ENCODE data around the gene KCNK4. TPM values are rescaled to one million over a fixed set of nuclear protein-coding genes. Genes with fewer than 3 reads are reported as not detected.

KCNK4 gene
- total RNA-seq, 1 experiment from 2014 or later, result not detected

- H3K9me3 ChIP-seq (replicated peaks), result no peaks in the 10 kb centered on the region
- no peak for DNase-seq (ENCODE audit: low read depth in 1 of 2, low spot score in 2 of 2)
- no peak overlapping the region for H3K27ac ChIP-seq
Observed at GRCh38 chr11:64347193-64347867, 56.2 kb downstream of the KCNK4 start.

GRCh38 chr11:64348383-64349024, 57.4 kb downstream of the KCNK4 start:
- no peak for DNase-seq (ENCODE audit: low read depth in 1 of 2, low spot score in 2 of 2)
- no peak overlapping the region for H3K27ac ChIP-seq
- no peaks in the 10 kb centered on the region for H3K36me3 ChIP-seq
- H3K4me1 ChIP-seq (replicated peaks), result no peaks in the 10 kb centered on the region
- no peaks in the 10 kb centered on the region for H3K9me3 ChIP-seq (replicated peaks)
- H3K4me3 ChIP-seq, result no peak overlapping the region
- peaks cover 18% of the 10 kb centered on the region for H3K27me3 ChIP-seq (replicated peaks)

More at GRCh38 chr11:64347193-64347867, 56.2 kb downstream of the KCNK4 start:
- peaks cover 7% of the 10 kb centered on the region; the same call in 1 of the 2 replicates for H3K27me3 ChIP-seq (replicated peaks)
- peaks cover 2% of the 10 kb centered on the region for H3K4me1 ChIP-seq (replicated peaks)
- no peak overlapping the region for H3K4me3 ChIP-seq
- no peaks in the 10 kb centered on the region for H3K36me3 ChIP-seq

GRCh38 chr11:64349025-64349387, 57.9 kb downstream of the KCNK4 start:
- Histone ChIP-seq H3K4me3 (no peak overlapping the region), H3K27me3 (replicated peaks) (peaks cover 23% of the 10 kb centered on the region), H3K27ac (no peak overlapping the region), H3K36me3 (no peaks in the 10 kb centered on the region), H3K9me3 (replicated peaks) (no peaks in the 10 kb centered on the region), H3K4me1 (replicated peaks) (no peaks in the 10 kb centered on the region)
- no peak for DNase-seq (ENCODE audit: low read depth in 1 of 2, low spot score in 2 of 2)

GRCh38 chr11:64349404-64349803, 58.3 kb downstream of the KCNK4 start:
- H3K36me3 ChIP-seq, result no peaks in the 10 kb centered on the region
- H3K27me3 ChIP-seq (replicated peaks), result peaks cover 24% of the 10 kb centered on the region
- H3K9me3 ChIP-seq (replicated peaks), result no peaks in the 10 kb centered on the region
- no peak overlapping the region for H3K27ac ChIP-seq
- H3K4me1 ChIP-seq (replicated peaks), result no peaks in the 10 kb centered on the region
- no peak for DNase-seq (ENCODE audit: low read depth in 1 of 2, low spot score in 2 of 2)
- H3K4me3 ChIP-seq, result no peak overlapping the region

Other genes with a start within 250 kb of the KCNK4 start
- gene MACROD1, start 125.2 kb upstream of the KCNK4 start, total RNA-seq (2014; rRNA removed; shearing (Covaris generic)), result 17.6 and 22.6 TPM in 2 replicates
- 402 and 488 TPM in 2 replicates for gene STIP1, start 105.1 kb upstream of the KCNK4 start, total RNA-seq (2014; rRNA removed; shearing (Covaris generic))
- 0.84 TPM in 1 of 2 replicates, not detected in the other for gene FERMT3, start 84.6 kb upstream of the KCNK4 start, total RNA-seq (2014; rRNA removed; shearing (Covaris generic))
- 49.4 and 50.2 TPM in 2 replicates for gene TRPT1, start 65.1 kb upstream of the KCNK4 start, total RNA-seq (2014; rRNA removed; shearing (Covaris generic))
- 81.5 and 152 TPM in 2 replicates for gene NUDT22, start 65.0 kb upstream of the KCNK4 start, total RNA-seq (2014; rRNA removed; shearing (Covaris generic))
- gene DNAJC4, start 60.8 kb upstream of the KCNK4 start, total RNA-seq (2014; rRNA removed; shearing (Covaris generic)), result 2.7 and 11.9 TPM in 2 replicates
- 13.0 and 17.2 TPM in 2 replicates for gene VEGFB, start 56.7 kb upstream of the KCNK4 start, total RNA-seq (2014; rRNA removed; shearing (Covaris generic))
- 73.4 and 228 TPM in 2 replicates for gene FKBP2, start 50.2 kb upstream of the KCNK4 start, total RNA-seq (2014; rRNA removed; shearing (Covaris generic))
- 467 and 505 TPM in 2 replicates for gene PPP1R14B, start 44.4 kb upstream of the KCNK4 start, total RNA-seq (2014; rRNA removed; shearing (Covaris generic))
- 34.3 and 51.5 TPM in 2 replicates for gene PLCB3, start 39.8 kb upstream of the KCNK4 start, total RNA-seq (2014; rRNA removed; shearing (Covaris generic))
- gene BAD, start 6.6 kb upstream of the KCNK4 start, total RNA-seq (2014; rRNA removed; shearing (Covaris generic)), result 154 and 158 TPM in 2 replicates
- gene GPR137, start 5.5 kb upstream of the KCNK4 start, total RNA-seq (2014; rRNA removed; shearing (Covaris generic)), result 25.4 and 46.6 TPM in 2 replicates
- not detected in 2 replicates for gene CATSPERZ, start 9.1 kb downstream of the KCNK4 start, total RNA-seq (2014; rRNA removed; shearing (Covaris generic))
- 50.7 and 51.1 TPM in 2 replicates for gene ESRRA, start 14.2 kb downstream of the KCNK4 start, total RNA-seq (2014; rRNA removed; shearing (Covaris generic))
- gene TRMT112, start 26.3 kb downstream of the KCNK4 start, total RNA-seq (2014; rRNA removed; shearing (Covaris generic)), result 506 and 974 TPM in 2 replicates
- gene PRDX5, start 26.8 kb downstream of the KCNK4 start, total RNA-seq (2014; rRNA removed; shearing (Covaris generic)), result 205 and 232 TPM in 2 replicates
- 2.2 and 5.3 TPM in 2 replicates for gene CCDC88B, start 48.9 kb downstream of the KCNK4 start, total RNA-seq (2014; rRNA removed; shearing (Covaris generic))
- gene RPS6KA4, start 67.9 kb downstream of the KCNK4 start, total RNA-seq (2014; rRNA removed; shearing (Covaris generic)), result 81.8 and 84.1 TPM in 2 replicates